ENCODE measurements around the gene CACFD1.

Gene CACFD1

GRCh38 chr9:133520121-133520835 is 60.5 kb downstream of the CACFD1 start:
- DNase-seq, result no peak
